WTC11 (cell line): ENCODE measurements around the gene ATF7. TPM values are rescaled to one million over a fixed set of nuclear protein-coding genes. Genes with fewer than 3 reads are reported as not detected.

Source experiments
- ATAC-seq: fragments of 200-7000 bp; cut with Tn5 transposase; 2 replicates; pipeline ENCODE4 v1.10.0; 2021; ENCODE audit warnings: mild to moderate bottlenecking, moderate library complexity
- CTCF ChIA-PET: fragments of 300-600 bp; sonication (Branson Sonifier 250); formaldehyde crosslinking; loops from one replicate; lab custom pipeline; 2021; ENCODE audit warnings: antibody characterized with exemption; lab: Charles Lee
- POLR2A ChIA-PET: fragments of 350-600 bp; sonication (Branson Sonifier 250); formaldehyde crosslinking; loops from one replicate; lab custom pipeline; 2021; ENCODE audit warnings: antibody characterized with exemption; lab: Charles Lee
- DNase-seq: peaks from one replicate; pipeline ENCODE4 v3.0.0; 2021; ENCODE audit warnings: low spot score
- H3K27ac Mint-ChIP-seq: 2 replicates; pipeline ENCODE4 v1.8.0; 2021; ENCODE audit warnings: mixed read lengths
- H3K27me3 Mint-ChIP-seq: 2 replicates; pipeline ENCODE4 v1.8.0; 2021; ENCODE audit warnings: low read depth, mild to moderate bottlenecking, moderate library complexity, mixed read lengths
- H3K36me3 Mint-ChIP-seq: 2 replicates; pipeline ENCODE4 v1.8.0; 2021; ENCODE audit warnings: mixed read lengths
- H3K4me1 Mint-ChIP-seq: 2 replicates; pipeline ENCODE4 v1.8.0; 2022; ENCODE audit warnings: mixed read lengths
- H3K4me3 Mint-ChIP-seq: 2 replicates; pipeline ENCODE4 v1.8.0; 2021; ENCODE audit warnings: mild to moderate bottlenecking, moderate library complexity, mixed read lengths
- H3K9me3 Mint-ChIP-seq: 2 replicates; pipeline ENCODE4 v1.8.0; 2021; ENCODE audit warnings: mixed read lengths
- CBFB ChIP-seq: sonication (generic); formaldehyde crosslinking; IDR thresholded peaks from 2 replicates; pipeline ENCODE4 v1.8.1; 2022; ENCODE audit warnings: mild to moderate bottlenecking, low read depth, missing genetic modification reagents
- CREB1 ChIP-seq: sonication (generic); formaldehyde crosslinking; IDR thresholded peaks from 2 replicates; pipeline ENCODE4 v1.8.0; 2023; ENCODE audit warnings: mild to moderate bottlenecking, missing genetic modification reagents
- CTCF ChIP-seq: fragments of 200-600 bp; IDR thresholded peaks from 2 replicates; pipeline ENCODE4 v1.8.0; 2022; ENCODE audit warnings: antibody characterized with exemption
- FOXK1 ChIP-seq: sonication (generic); formaldehyde crosslinking; IDR thresholded peaks from 2 replicates; pipeline ENCODE4 v1.8.0; 2022; ENCODE audit warnings: mild to moderate bottlenecking, moderate library complexity, missing genetic modification reagents
- GRHL2 ChIP-seq: fragments of 250-450 bp; sonication (Bioruptor Pico); IDR thresholded peaks from 2 replicates; pipeline ENCODE4 v1.8.0; 2022; ENCODE audit warnings: mild to moderate bottlenecking, moderate library complexity; ENCODE audit not compliant: insufficient replicate concordance, severe bottlenecking
- IRF2 ChIP-seq: sonication (generic); formaldehyde crosslinking; IDR thresholded peaks from 2 replicates; pipeline ENCODE4 v1.8.0; 2022; ENCODE audit warnings: low read depth, missing genetic modification reagents, borderline replicate concordance
- NR2C2 ChIP-seq: sonication (generic); formaldehyde crosslinking; IDR thresholded peaks from 2 replicates; pipeline ENCODE4 v1.8.0; 2022; ENCODE audit warnings: mild to moderate bottlenecking, missing genetic modification reagents
- PRRX2 ChIP-seq: fragments of 250-450 bp; sonication (Bioruptor Pico); IDR thresholded peaks from 2 replicates; pipeline ENCODE4 v1.8.0; 2021; ENCODE audit warnings: mild to moderate bottlenecking
- SP1 ChIP-seq: sonication (generic); formaldehyde crosslinking; conservative IDR thresholded peaks from 2 replicates; pipeline ENCODE4 v1.8.1; 2022; ENCODE audit warnings: missing genetic modification reagents
- STAT6 ChIP-seq: sonication (generic); formaldehyde crosslinking; conservative IDR thresholded peaks from 2 replicates; pipeline ENCODE4 v1.8.1; 2023; ENCODE audit warnings: mild to moderate bottlenecking, low read depth, missing genetic modification reagents, moderate library complexity
- TCF7 ChIP-seq: sonication (generic); formaldehyde crosslinking; IDR thresholded peaks from 2 replicates; pipeline ENCODE4 v1.8.0; 2022; ENCODE audit warnings: mild to moderate bottlenecking, low read depth, missing genetic modification reagents, moderate library complexity
- TEAD4 ChIP-seq: sonication (generic); formaldehyde crosslinking; IDR thresholded peaks from 2 replicates; pipeline ENCODE4 v1.8.0; 2022; ENCODE audit warnings: mild to moderate bottlenecking, missing genetic modification reagents
- ZBTB21 ChIP-seq: sonication (generic); formaldehyde crosslinking; IDR thresholded peaks from 2 replicates; pipeline ENCODE4 v1.8.1; 2023; ENCODE audit warnings: mild to moderate bottlenecking, missing genetic modification reagents, borderline replicate concordance
- ZNF138 ChIP-seq: sonication (generic); formaldehyde crosslinking; conservative IDR thresholded peaks from 2 replicates; pipeline ENCODE4 v1.8.1; 2022; ENCODE audit warnings: mild to moderate bottlenecking, moderate library complexity, missing genetic modification reagents
- ZNF425 ChIP-seq: fragments of 250-450 bp; sonication (Bioruptor Pico); conservative IDR thresholded peaks from 2 replicates; pipeline ENCODE4 v1.9.0; 2021; ENCODE audit warnings: mild to moderate bottlenecking
- total RNA-seq: library from RNA; stranded (reverse); gene quantifications from 3 replicates; pipeline ENCODE4 v1.2.3, GENCODE V29; 2021
- TF ChIP-seq, protein P1 (sequence below): sonication (generic); formaldehyde crosslinking; conservative IDR thresholded peaks from 2 replicates; pipeline ENCODE4 v1.8.1; 2022; ENCODE audit warnings: mild to moderate bottlenecking, missing genetic modification reagents
- TF ChIP-seq, protein P2 (sequence below): sonication (generic); formaldehyde crosslinking; IDR thresholded peaks from 2 replicates; pipeline ENCODE4 v1.8.1; 2022; ENCODE audit warnings: mild to moderate bottlenecking, moderate library complexity, missing genetic modification reagents

ATF7 gene
- total RNA-seq, 1 experiment from 2014 or later = 16.3 TPM

DNA sequence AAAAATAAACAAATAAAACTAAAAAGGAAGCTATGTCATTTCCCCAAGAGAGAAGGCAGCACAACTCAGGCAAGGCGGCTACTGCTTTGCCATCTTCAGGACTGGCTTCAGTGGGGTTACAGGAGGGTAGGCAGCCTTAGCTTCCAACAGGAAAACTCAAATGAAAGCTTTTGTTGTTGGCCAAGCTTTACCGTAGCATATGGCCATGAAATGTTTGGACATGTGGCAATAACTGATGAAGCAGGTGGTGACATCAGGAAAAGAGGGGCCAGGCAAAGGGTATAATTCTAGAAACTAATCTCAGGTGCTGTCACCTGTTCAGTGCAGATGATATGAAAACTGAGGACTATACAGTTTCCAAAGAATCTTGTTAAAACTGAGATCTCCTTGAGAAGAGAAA, 96.1 kb downstream of the ATF7 start (continued):
- TF ChIP-seq STAT6 (CRISPR knock-in tag) (no peak), FOXK1 (no peak), IRF2 (CRISPR knock-in tag) (no peak), GRHL2 (CRISPR knock-in tag) (no peak), TEAD4 (CRISPR knock-in tag) (no peak), CBFB (no peak)
- TF ChIP-seq, protein P1, sequence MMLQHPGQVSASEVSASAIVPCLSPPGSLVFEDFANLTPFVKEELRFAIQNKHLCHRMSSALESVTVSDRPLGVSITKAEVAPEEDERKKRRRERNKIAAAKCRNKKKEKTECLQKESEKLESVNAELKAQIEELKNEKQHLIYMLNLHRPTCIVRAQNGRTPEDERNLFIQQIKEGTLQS (CRISPR knock-in tag) = no peak

DNA sequence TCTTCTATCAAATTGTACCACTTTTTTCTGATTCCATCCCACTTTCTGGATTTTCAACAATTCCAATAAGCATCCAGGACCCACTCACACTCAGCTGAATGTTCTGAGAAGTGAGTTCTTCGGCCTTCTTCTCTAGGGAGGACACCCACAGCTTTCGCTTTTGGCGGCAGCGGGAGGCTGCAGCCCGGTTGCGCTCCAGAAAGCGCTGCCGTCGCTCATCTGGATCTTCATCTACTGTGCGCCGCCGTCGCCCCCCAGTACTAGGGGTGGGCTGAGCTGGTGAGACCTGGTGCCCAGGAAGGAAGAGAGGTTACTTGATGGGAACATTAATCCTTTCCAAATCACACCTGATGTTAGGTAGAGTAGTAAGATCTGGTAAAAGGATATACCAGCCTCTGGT, 101.7 kb downstream of the ATF7 start:
- H3K27me3 Mint-ChIP-seq = no peaks in the 10 kb centered on the region
- H3K36me3 Mint-ChIP-seq = peaks cover 23% of the 10 kb centered on the region
- no peaks in the 10 kb centered on the region for H3K4me1 Mint-ChIP-seq
- POLR2A ChIA-PET = no interaction called here
- DNase-seq (no peak), ATAC-seq (no peak)
- TF ChIP-seq ZNF138 (CRISPR knock-in tag) = no peak
- TF ChIP-seq TEAD4 (CRISPR knock-in tag) = no peak
- no peak for TF ChIP-seq ZBTB21 (CRISPR knock-in tag)
- no peak for TF ChIP-seq CREB1 (CRISPR knock-in tag)
- no peak for TF ChIP-seq PRRX2 (CRISPR knock-in tag)
- TF ChIP-seq SP1 (CRISPR knock-in tag) = no peak
- TF ChIP-seq ZNF425 (CRISPR knock-in tag) = no peak
- no peak for TF ChIP-seq CTCF
- no peak for TF ChIP-seq TCF7 (CRISPR knock-in tag)
- TF ChIP-seq, protein P2, sequence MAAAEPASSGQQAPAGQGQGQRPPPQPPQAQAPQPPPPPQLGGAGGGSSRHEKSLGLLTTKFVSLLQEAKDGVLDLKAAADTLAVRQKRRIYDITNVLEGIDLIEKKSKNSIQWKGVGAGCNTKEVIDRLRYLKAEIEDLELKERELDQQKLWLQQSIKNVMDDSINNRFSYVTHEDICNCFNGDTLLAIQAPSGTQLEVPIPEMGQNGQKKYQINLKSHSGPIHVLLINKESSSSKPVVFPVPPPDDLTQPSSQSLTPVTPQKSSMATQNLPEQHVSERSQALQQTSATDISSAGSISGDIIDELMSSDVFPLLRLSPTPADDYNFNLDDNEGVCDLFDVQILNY (CRISPR knock-in tag) = no peak
- no peak for TF ChIP-seq NR2C2 (CRISPR knock-in tag)
- TF ChIP-seq, all 79 proteins: peak for 0
- no peaks in the 10 kb centered on the region for H3K9me3 Mint-ChIP-seq
- H3K27ac Mint-ChIP-seq = no peak overlapping the region
- H3K4me3 Mint-ChIP-seq = no peak overlapping the region
- CTCF ChIA-PET = interaction anchor here (2.1 kb wide), 1 partner anchor 16 kb away, joined by 7 read pairs; no protein-coding TSS in a partner anchor
